Activated T-cell treated with anti-CD3 and anti-CD28 coated beads, Interleukin-2, amount 50 U/mL, for 24 hours (primary cell): ENCODE measurements around the gene MRPS34.

ENCODE experiments used
- DNase-seq: peaks from one replicate; pipeline ENCODE4 v3.0.0-alpha.2; 2020
- H3K27ac Mint-ChIP-seq: 2 replicates; pipeline ENCODE4 v1.8.0; 2020; ENCODE audit warnings: mild to moderate bottlenecking, mixed read lengths
- H3K27me3 Mint-ChIP-seq: 2 replicates; pipeline ENCODE4 v1.8.0; 2020; ENCODE audit warnings: mixed read lengths
- H3K36me3 Mint-ChIP-seq: 2 replicates; pipeline ENCODE4 v1.8.0; 2020; ENCODE audit warnings: low read depth, mixed read lengths
- H3K4me1 Mint-ChIP-seq: 2 replicates; pipeline ENCODE4 v1.8.0; 2020; ENCODE audit warnings: low read depth, mixed read lengths
- H3K4me3 Mint-ChIP-seq: 2 replicates; pipeline ENCODE4 v1.8.0; 2020; ENCODE audit warnings: mild to moderate bottlenecking, moderate library complexity, mixed read lengths
- H3K9me3 Mint-ChIP-seq: 2 replicates; pipeline ENCODE4 v1.8.0; 2020; ENCODE audit warnings: mixed read lengths

MRPS34 gene

GRCh38 chr16:1780677-1781072 lies 7.7 kb upstream of the MRPS34 start:
- DNase-seq = no peak
- H3K36me3 Mint-ChIP-seq = peaks cover 50% of the 10 kb centered on the region
- H3K27ac Mint-ChIP-seq = peak overlapping the region; percentile 92
- H3K27me3 Mint-ChIP-seq = no peaks in the 10 kb centered on the region
- H3K9me3 Mint-ChIP-seq = no peaks in the 10 kb centered on the region
- H3K4me3 Mint-ChIP-seq = peak overlapping the region; percentile 84
- peaks cover 28% of the 10 kb centered on the region for H3K4me1 Mint-ChIP-seq

GRCh38 chr16:1779741-1780676 lies 7.1 kb upstream of the MRPS34 start:
- H3K9me3 Mint-ChIP-seq = no peaks in the 10 kb centered on the region
- H3K27ac Mint-ChIP-seq = no peak overlapping the region
- peaks cover 22% of the 10 kb centered on the region for H3K4me1 Mint-ChIP-seq
- H3K36me3 Mint-ChIP-seq = peaks cover 50% of the 10 kb centered on the region
- H3K27me3 Mint-ChIP-seq = no peaks in the 10 kb centered on the region
- H3K4me3 Mint-ChIP-seq = peak overlapping the region; percentile 18
- DNase-seq = no peak

- Mint-ChIP-seq H3K27me3 (no peaks in the 10 kb centered on the region), H3K4me1 (peaks cover 27% of the 10 kb centered on the region), H3K4me3 (no peak overlapping the region), H3K36me3 (peaks cover 50% of the 10 kb centered on the region), H3K9me3 (no peaks in the 10 kb centered on the region), H3K27ac (peak overlapping the region; percentile 85)
- no peak for DNase-seq
These were observed 6.3 kb upstream of the MRPS34 start for GRCh38 chr16:1779234-1779701.

- DNase-seq = no peak
- Mint-ChIP-seq H3K36me3 (peaks cover 49% of the 10 kb centered on the region), H3K4me1 (peaks cover 25% of the 10 kb centered on the region), H3K4me3 (no peak overlapping the region), H3K27me3 (no peaks in the 10 kb centered on the region), H3K9me3 (no peaks in the 10 kb centered on the region), H3K27ac (peak overlapping the region; percentile 85)
These were observed 5.6 kb upstream of the MRPS34 start for GRCh38 chr16:1778200-1779179.

- H3K4me3 Mint-ChIP-seq = no peak overlapping the region
- H3K4me1 Mint-ChIP-seq = peaks cover 21% of the 10 kb centered on the region
These were observed 4.7 kb upstream of the MRPS34 start for GRCh38 chr16:1777375-1778199.

GRCh38 chr16:1776991-1777374 lies 4.0 kb upstream of the MRPS34 start:
- H3K4me3 Mint-ChIP-seq = no peak overlapping the region
- peak overlapping the region; percentile 71 for H3K27ac Mint-ChIP-seq
- H3K36me3 Mint-ChIP-seq = peaks cover 52% of the 10 kb centered on the region
- no peak for DNase-seq
- H3K27me3 Mint-ChIP-seq = no peaks in the 10 kb centered on the region
- H3K9me3 Mint-ChIP-seq = no peaks in the 10 kb centered on the region
- H3K4me1 Mint-ChIP-seq = peaks cover 21% of the 10 kb centered on the region

More at GRCh38 chr16:1777375-1778199, 4.7 kb upstream of the MRPS34 start:
- Mint-ChIP-seq H3K36me3 (peaks cover 46% of the 10 kb centered on the region), H3K27me3 (no peaks in the 10 kb centered on the region), H3K27ac (peak overlapping the region; percentile 11), H3K9me3 (no peaks in the 10 kb centered on the region)
- no peak for DNase-seq

GRCh38 chr16:1776672-1776955 lies 3.7 kb upstream of the MRPS34 start:
- H3K27ac Mint-ChIP-seq = peak overlapping the region; percentile 71
- H3K27me3 Mint-ChIP-seq = no peaks in the 10 kb centered on the region
- no peak for DNase-seq
- peaks cover 53% of the 10 kb centered on the region for H3K36me3 Mint-ChIP-seq
- H3K4me3 Mint-ChIP-seq = no peak overlapping the region
- no peaks in the 10 kb centered on the region for H3K9me3 Mint-ChIP-seq
- H3K4me1 Mint-ChIP-seq = peaks cover 18% of the 10 kb centered on the region

GRCh38 chr16:1775846-1776671 lies 3.1 kb upstream of the MRPS34 start:
- Mint-ChIP-seq H3K36me3 (peaks cover 49% of the 10 kb centered on the region), H3K4me3 (no peak overlapping the region), H3K27ac (peak overlapping the region; percentile 71), H3K4me1 (peaks cover 13% of the 10 kb centered on the region), H3K9me3 (no peaks in the 10 kb centered on the region), H3K27me3 (no peaks in the 10 kb centered on the region)
- DNase-seq = no peak

- peak overlapping the region; percentile 96 for H3K4me3 Mint-ChIP-seq
- H3K4me1 Mint-ChIP-seq = peaks cover 15% of the 10 kb centered on the region
- H3K36me3 Mint-ChIP-seq = peaks cover 50% of the 10 kb centered on the region
- no peaks in the 10 kb centered on the region for H3K27me3 Mint-ChIP-seq
- no peaks in the 10 kb centered on the region for H3K9me3 Mint-ChIP-seq
- no peak overlapping the region for H3K27ac Mint-ChIP-seq
- no peak for DNase-seq
These were observed 2.3 kb upstream of the MRPS34 start for GRCh38 chr16:1775006-1775845.

- Mint-ChIP-seq H3K27ac (no peak overlapping the region), H3K27me3 (no peaks in the 10 kb centered on the region), H3K4me1 (peaks cover 20% of the 10 kb centered on the region), H3K9me3 (no peaks in the 10 kb centered on the region), H3K36me3 (peaks cover 54% of the 10 kb centered on the region), H3K4me3 (peak overlapping the region; percentile 96)
- DNase-seq = no peak
These were observed 1.5 kb upstream of the MRPS34 start for GRCh38 chr16:1774448-1774780.

- no peaks in the 10 kb centered on the region for H3K27me3 Mint-ChIP-seq
- peaks cover 20% of the 10 kb centered on the region for H3K4me1 Mint-ChIP-seq
- H3K4me3 Mint-ChIP-seq = peak overlapping the region; percentile 96
- no peak for DNase-seq
- no peaks in the 10 kb centered on the region for H3K9me3 Mint-ChIP-seq
- H3K27ac Mint-ChIP-seq = peak overlapping the region; percentile 89
- H3K36me3 Mint-ChIP-seq = peaks cover 54% of the 10 kb centered on the region
These were observed 941 bp upstream of the MRPS34 start for GRCh38 chr16:1773703-1774447.

GRCh38 chr16:1772362-1772907 lies 499 bp downstream of the MRPS34 start, which contains the start of gene EME2:
Gene EME2, plus strand, starts transcription at chr16:1772810. Its CDS starts 418 bp downstream, at chr16:1773228.
- H3K36me3 Mint-ChIP-seq = peaks cover 64% of the 10 kb centered on the region
- H3K4me1 Mint-ChIP-seq = peaks cover 20% of the 10 kb centered on the region
- H3K27ac Mint-ChIP-seq = peak within 1 kb of the TSS; percentile 99
- H3K27me3 Mint-ChIP-seq = no peaks in the 10 kb centered on the region
- DNase-seq = peak; percentile 79
- no peaks in the 10 kb centered on the region for H3K9me3 Mint-ChIP-seq
- H3K4me3 Mint-ChIP-seq = peak within 1 kb of the TSS; percentile 96
